ENCODE data around the gene RAI1. TPM values are rescaled to one million over a fixed set of nuclear protein-coding genes. Genes with fewer than 3 reads are reported as not detected.

The RAI1 gene
- total and polyA plus RNA-seq, 2 of the 8 experiments (the other 6 are each of a cell fraction or from before 2014, with no cell fraction given), result 0.39 to 1.2 TPM

- H2BK15ac ChIP-seq (ENCODE audit: low read length), result peak overlapping the region; percentile 55
- POLR2A ChIA-PET (ENCODE audit: partially characterized antibody), result interaction anchor here (1.0 to 7.6 kb wide), 6 partner anchors 10 to 72 kb away, joined by 3 to 44 read pairs (median 4); partner anchors contain the start of gene SREBF1
- FAIRE-seq, result no peak
- H3K36me3 ChIP-seq (ENCODE audit: control insufficient read depth in 2 of 4, insufficient read depth in 4 of 4, low read length in 3 of 4), result no peaks in the 10 kb centered on the region
- H3K4ac ChIP-seq (replicated peaks; ENCODE audit: insufficient read length, low read depth, low read length), result no peak overlapping the region
- peak overlapping the region; percentile 29; the same call in 1 of the 2 replicates for H2BK20ac ChIP-seq (ENCODE audit: low read length)
- H3K27ac ChIP-seq (ENCODE audit: low read depth, low read length), result no peak overlapping the region
- H2BK12ac ChIP-seq (ENCODE audit: low read depth, low read length), result peak overlapping the region; percentile 81; the same call in 1 of the 2 replicates
- peak overlapping the region; percentile 59; the same call in 1 of the 2 replicates for H2AK5ac ChIP-seq (ENCODE audit: low read depth, low read length)
- no peak overlapping the region for H3K9ac ChIP-seq (replicated peaks in 1 of 4; ENCODE audit: extremely low read depth in 1 of 4, low read depth in 3 of 4, low read length in 3 of 4)
- no peak overlapping the region for H2BK120ac ChIP-seq (replicated peaks; ENCODE audit: low read depth, low read length)
- CTCF ChIA-PET (ENCODE audit: partially characterized antibody), result interaction anchor here (0.5 to 5.9 kb wide), 12 partner anchors 7 to 185 kb away, joined by 3 to 44 read pairs (median 4); no protein-coding TSS in a partner anchor
- no peak overlapping the region for H3K56ac ChIP-seq (replicated peaks; ENCODE audit: insufficient read length, low read depth, low read length)
- no peak overlapping the region for H2AFZ ChIP-seq (ENCODE audit: low read length)
- no peaks in the 10 kb centered on the region for H3K79me1 ChIP-seq (ENCODE audit: low read depth, low read length)
- H4K91ac ChIP-seq (replicated peaks; ENCODE audit: insufficient read length, low read length), result peak overlapping the region; percentile 8
- no peaks in the 10 kb centered on the region for H3K79me2 ChIP-seq (ENCODE audit: control insufficient read depth in 1 of 2, insufficient read depth in 2 of 2, low read length in 2 of 2)
- no peak overlapping the region for H3K14ac ChIP-seq (ENCODE audit: insufficient read length)
- no peak overlapping the region for H2BK5ac ChIP-seq (ENCODE audit: low read depth, low read length)
- WGBS, 2 experiments (ENCODE audit: extremely low coverage in 1 of 2, insufficient coverage in 1 of 2, insufficient read length in 1 of 2, insufficient replicate concordance in 2 of 2, low coverage in 1 of 2, low lambda C conversion rate in 2 of 2, missing lambda C conversion rate in 1 of 2), result 95% methylated on average over 8 of the region's 8 CpGs; no CpG with 5 or more reads in 1 of the 2 experiments
- H3K18ac ChIP-seq (ENCODE audit: extremely low read depth, low read length), result no peak overlapping the region; the same call in 1 of the 2 replicates
- H3K23ac ChIP-seq (ENCODE audit: insufficient read length), result no peak overlapping the region
- H3K23me2 ChIP-seq (ENCODE audit: low read depth, low read length), result no peaks in the 10 kb centered on the region
- no peaks in the 10 kb centered on the region for H3K9me3 ChIP-seq (ENCODE audit: insufficient read depth in 2 of 2, low read depth in 1 of 2, low read length in 1 of 2)
- no peak overlapping the region for H4K5ac ChIP-seq (ENCODE audit: insufficient read length, low read depth, low read length)
- no peak overlapping the region for H3K4me3 ChIP-seq (ENCODE audit: extremely low read depth in 1 of 4, insufficient read depth in 2 of 4, low read depth in 3 of 4, low read length in 4 of 4)
- DNase-seq (ENCODE audit: low read depth in 1 of 2, low spot score in 2 of 2), result no peak
- peaks cover 0 to 1% of the 10 kb centered on the region in 2 experiments for H4K20me1 ChIP-seq (replicated peaks in 1 of 2; ENCODE audit: control insufficient read depth in 1 of 2, insufficient read depth in 2 of 2, low read length in 2 of 2)
- H3K4me2 ChIP-seq (ENCODE audit: insufficient read depth in 1 of 2, low read depth in 2 of 2, low read length in 2 of 2), result no peak overlapping the region
- peaks cover 0 to 33% (median 19%) of the 10 kb centered on the region in 4 experiments; a peak in 6 of 7 replicates for H3K4me1 ChIP-seq (replicated peaks in 1 of 4; ENCODE audit: control insufficient read depth in 3 of 4, insufficient read depth in 4 of 4, low read length in 3 of 4)
- no peaks in the 10 kb centered on the region; a peak in 1 of 7 replicates for H3K27me3 ChIP-seq (replicated peaks in 1 of 4; ENCODE audit: control insufficient read depth in 3 of 4, extremely low read depth in 1 of 4, insufficient read depth in 3 of 4, low read length in 3 of 4)
- H4K8ac ChIP-seq (ENCODE audit: extremely low read depth, insufficient read depth, low read length), result no peak overlapping the region; the same call in 1 of the 2 replicates
- TF ChIP-seq MAX (IDR thresholded peaks at IDR 0.05), result no peak
- no peak for TF ChIP-seq ATF3 (IDR thresholded peaks at IDR 0.05; ENCODE audit: insufficient read depth, low read depth, low read length)
- no peak for TF ChIP-seq NANOG (IDR thresholded peaks at IDR 0.05; ENCODE audit: insufficient read depth, low read depth, low read length, poor library complexity, severe bottlenecking)
- no peak for TF ChIP-seq EP300 (IDR thresholded peaks at IDR 0.05; ENCODE audit: borderline replicate concordance in 1 of 2, low read depth in 2 of 2, low read length in 2 of 2)
- no peak for TF ChIP-seq BRCA1 (IDR thresholded peaks at IDR 0.05; ENCODE audit: low read depth, low read length)
- TF ChIP-seq SIRT6 (IDR thresholded peaks at IDR 0.05; ENCODE audit: low read length), result no peak
Measured at GRCh38 chr17:17846645-17847044, 165.4 kb downstream of the RAI1 start.

Data from H1 (cell line).